Esophagus muscularis mucosa (tissue), 4 donors: ENCODE data around the gene DOC2A. TPM values are rescaled to one million over a fixed set of nuclear protein-coding genes. Genes with fewer than 3 reads are reported as not detected.

ENCODE experiments used
- DNase-seq: peaks from one replicate; pipeline ENCODE4 v3.0.0-alpha.2; 2017; ENCODE audit errors: extremely low spot score
- H3K27ac ChIP-seq, 4 donors: fragments of 200-600 bp; sonication (generic); replicated peaks in 1 of 4; 1 replicate in 3 of 4; 2 replicates in 1 of 4; pipeline ENCODE4 v1.5.1; 2016 to 2019; ENCODE audit warnings: mild to moderate bottlenecking in 1 of 4
- H3K27me3 ChIP-seq, 4 donors: fragments of 200-600 bp; sonication (generic); one replicate each; pipeline versions ENCODE4 v1.5.1 to v1.6.0; 2016 to 2019
- H3K36me3 ChIP-seq, 4 donors: fragments of 200-600 bp; sonication (generic); one replicate each; pipeline ENCODE4 v1.5.1; 2016 to 2019
- H3K4me1 ChIP-seq, 4 donors: fragments of 200-600 bp; sonication (generic); one replicate each; pipeline ENCODE4 v1.5.1; 2016 to 2019
- H3K4me3 ChIP-seq, 4 donors: fragments of 200-600 bp; sonication (generic); 1 replicate in 2 of 4; 2 replicates in 2 of 4; pipeline ENCODE4 v1.5.1; 2016 to 2019; ENCODE audit warnings: mild to moderate bottlenecking in 4 of 4, moderate library complexity in 1 of 4
- H3K9me3 ChIP-seq, 4 donors: fragments of 200-600 bp; sonication (generic); 1 replicate in 3 of 4; 2 replicates in 1 of 4; pipeline ENCODE4 v1.5.1; 2016 to 2019
- CTCF ChIP-seq, 3 experiments: fragments of 200-600 bp in 2 of 3; fragments of 450-650 bp in 1 of 3; sonication (generic) in 2 of 3; IDR thresholded peaks; one replicate each; pipeline ENCODE4 v1.5.1; 2017 to 2019; ENCODE audit warnings: antibody characterized with exemption in 3 of 3, mild to moderate bottlenecking in 2 of 3, moderate library complexity in 1 of 3
- EP300 ChIP-seq: sonication (generic); formaldehyde crosslinking; IDR thresholded peaks from one replicate; pipeline ENCODE4 v1.6.1; 2017; ENCODE audit warnings: antibody characterized with exemption
- POLR2A ChIP-seq: fragments of 450-650 bp; IDR thresholded peaks from one replicate; pipeline ENCODE4 v1.6.1; 2017; ENCODE audit warnings: antibody characterized with exemption, moderate library complexity, mild to moderate bottlenecking, low read depth
- POLR2AphosphoS5 ChIP-seq, 2 donors: sonication (generic); formaldehyde crosslinking; IDR thresholded peaks; one replicate each; pipeline ENCODE4 v1.6.1; 2017; ENCODE audit warnings: antibody characterized with exemption in 2 of 2
- WGBS: methylation state at CpG from one replicate; pipeline ENCODE4 v1.1.5; 2018; 5-methylcytosine and 5-hydroxymethylcytosine counted together
- intact Hi-C: fragments of 100-400 bp; cut with DNase I; formaldehyde crosslinking; loops from one replicate; pipeline ENCODE4 v1.15.1; 2023
- total RNA-seq, 4 donors: library from RNA; depleted of rRNA; stranded (reverse); fragments of >200 nt; gene quantifications; one replicate each; pipeline versions ENCODE4 v1.1.0 to v1.2.1, GENCODE V29; 2016

DOC2A gene
- total RNA-seq, 4 donors from 2014 or later = 0.50 to 0.83 TPM; not detected in 2

DNA sequence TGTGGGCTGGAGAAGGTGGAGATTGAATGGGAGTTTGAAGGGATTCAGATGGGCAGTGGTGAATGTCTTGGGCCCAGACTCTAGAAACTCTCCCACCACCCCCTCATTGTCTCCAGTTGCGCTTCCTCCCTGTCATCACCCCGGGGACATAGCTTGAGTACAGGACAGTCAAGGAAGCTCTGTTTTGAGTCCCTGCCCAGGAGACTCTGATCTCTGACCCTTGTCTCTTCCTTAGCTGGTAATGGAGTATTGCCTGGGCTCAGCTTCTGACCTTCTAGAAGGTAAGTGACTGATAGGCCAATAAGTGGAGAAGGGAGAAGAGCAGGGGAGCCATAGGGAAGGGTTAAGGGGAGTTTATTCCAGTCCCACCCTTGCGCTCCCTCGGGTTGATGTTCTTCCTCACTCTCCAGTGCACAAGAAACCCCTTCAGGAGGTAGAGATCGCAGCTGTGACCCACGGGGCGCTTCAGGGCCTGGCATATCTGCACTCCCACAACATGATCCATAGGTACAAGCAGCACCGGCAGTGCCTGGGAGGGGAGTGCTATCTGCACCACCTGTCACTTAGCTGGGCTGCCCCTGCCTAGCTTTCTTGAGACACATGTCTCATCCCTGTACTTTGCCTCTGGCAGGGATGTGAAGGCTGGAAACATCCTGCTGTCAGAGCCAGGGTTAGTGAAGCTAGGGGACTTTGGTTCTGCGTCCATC, 32.1 kb downstream of the DOC2A start:
- H3K4me1 ChIP-seq = peaks cover 36 to 48% (median 42%) of the 10 kb centered on the region in 4 donors
- no peak for TF ChIP-seq CTCF (IDR thresholded peaks at IDR 0.05)
- no peak for TF ChIP-seq EP300
- no peak for TF ChIP-seq POLR2A
- no peak for TF ChIP-seq POLR2AphosphoS5 (IDR thresholded peaks at IDR 0.05)
- peaks cover 57 to 64% (median 60%) of the 10 kb centered on the region in 4 donors for H3K36me3 ChIP-seq
- DNase-seq = no peak
- intact Hi-C loops = no loop called here
- no peak overlapping the region for H3K4me3 ChIP-seq
- H3K27me3 ChIP-seq = no peaks in the 10 kb centered on the region
- 90% methylated on average over 9 of the region's 9 CpGs for WGBS
- H3K9me3 ChIP-seq = no peaks in the 10 kb centered on the region
- H3K27ac ChIP-seq = no peak overlapping the region

GRCh38 chr16:29978081-29978480, 32.7 kb downstream of the DOC2A start:
- TF ChIP-seq EP300 (no peak), POLR2A (no peak), POLR2AphosphoS5 (IDR thresholded peaks at IDR 0.05) (no peak), CTCF (IDR thresholded peaks at IDR 0.05) (no peak)
- 96% methylated on average over 9 of the region's 9 CpGs for WGBS
- Histone ChIP-seq H3K27me3 (no peaks in the 10 kb centered on the region), H3K36me3 (peaks cover 52 to 57% (median 54%) of the 10 kb centered on the region in 4 donors), H3K4me1 (peaks cover 39 to 51% (median 44%) of the 10 kb centered on the region in 4 donors), H3K27ac (peak overlapping the region in 2 of 4 donors; percentile 58 to 88), H3K9me3 (no peaks in the 10 kb centered on the region), H3K4me3 (peak overlapping the region in 1 of 4 donors; percentile 24)
- intact Hi-C loops = no loop called here
- DNase-seq = no peak

- intact Hi-C loops = no loop called here
- WGBS = 72% methylated on average over 9 of the region's 9 CpGs
- no peak for TF ChIP-seq POLR2A
- TF ChIP-seq CTCF (IDR thresholded peaks at IDR 0.05) = no peak
- no peak for TF ChIP-seq POLR2AphosphoS5 (IDR thresholded peaks at IDR 0.05)
- no peak for TF ChIP-seq EP300
- no peaks in the 10 kb centered on the region for H3K9me3 ChIP-seq
- peaks cover 43 to 53% (median 47%) of the 10 kb centered on the region in 4 donors for H3K4me1 ChIP-seq
- DNase-seq = no peak
- peaks cover 44 to 49% (median 47%) of the 10 kb centered on the region in 4 donors for H3K36me3 ChIP-seq
- H3K4me3 ChIP-seq = peak overlapping the region; percentile 1 to 98 (median 74)
- H3K27me3 ChIP-seq = no peaks in the 10 kb centered on the region
- H3K27ac ChIP-seq = peak overlapping the region; percentile 30 to 93 (median 73)
Observed at GRCh38 chr16:29977063-29977825, 33.6 kb downstream of the DOC2A start.

DNA sequence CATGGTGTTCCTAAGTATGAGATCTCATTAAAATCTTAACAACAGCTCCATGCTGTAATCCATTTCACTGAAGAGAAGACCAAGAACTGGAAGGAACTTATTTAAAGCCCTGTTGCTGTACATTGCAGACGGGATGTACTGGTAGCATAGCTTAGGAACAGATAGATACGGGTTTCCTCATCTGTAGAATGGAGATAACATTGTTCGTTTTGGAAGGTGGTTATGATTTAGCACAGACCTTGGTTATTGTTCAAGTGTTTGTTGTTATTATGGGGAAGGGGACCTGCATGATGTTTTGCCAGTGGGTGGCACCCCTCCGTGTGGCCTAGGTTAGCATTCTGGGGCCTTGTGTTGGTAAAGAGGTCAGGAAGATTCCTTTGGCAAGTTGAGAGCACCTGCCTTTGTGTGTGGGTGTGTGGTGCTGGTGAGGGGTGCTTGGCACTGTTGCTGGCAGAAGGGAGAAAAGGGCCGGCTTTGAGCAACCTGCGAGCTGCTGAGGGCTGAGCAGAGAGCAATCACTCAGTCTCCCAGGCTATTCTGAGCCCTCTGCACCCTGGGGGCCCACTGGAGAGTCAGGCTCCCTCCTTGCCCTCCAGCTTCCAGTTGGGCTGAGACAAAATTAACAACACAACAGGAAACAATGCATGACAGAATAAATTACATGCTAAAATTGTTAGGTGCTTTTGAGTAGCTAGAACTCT, 34.9 kb downstream of the DOC2A start:
- intact Hi-C loops = no loop called here
- DNase-seq = no peak

GRCh38 chr16:29975134-29975538, 35.7 kb downstream of the DOC2A start:
- Histone ChIP-seq H3K27ac (peak overlapping the region; percentile 50 to 93 (median 90)), H3K4me3 (peak overlapping the region; percentile 64 to 98 (median 81)), H3K36me3 (peaks cover 23 to 46% (median 39%) of the 10 kb centered on the region in 4 donors), H3K27me3 (no peaks in the 10 kb centered on the region), H3K9me3 (no peaks in the 10 kb centered on the region), H3K4me1 (peaks cover 43 to 53% (median 47%) of the 10 kb centered on the region in 4 donors)
- intact Hi-C loops = no loop called here
- DNase-seq = no peak
- whole genome bisulfite sequencing = 56% methylated on average over 5 of the region's 5 CpGs
- no peak for TF ChIP-seq EP300
- TF ChIP-seq POLR2AphosphoS5 (IDR thresholded peaks at IDR 0.05) = no peak
- no peak for TF ChIP-seq POLR2A
- TF ChIP-seq CTCF (IDR thresholded peaks at IDR 0.05) = no peak

More for the DNA sequence above, 34.9 kb downstream of the DOC2A start:
- Histone ChIP-seq H3K9me3 (no peaks in the 10 kb centered on the region), H3K27me3 (no peaks in the 10 kb centered on the region), H3K4me1 (peaks cover 43 to 53% (median 47%) of the 10 kb centered on the region in 4 donors), H3K4me3 (peak overlapping the region; percentile 64 to 98 (median 81)), H3K36me3 (peaks cover 31 to 48% (median 41%) of the 10 kb centered on the region in 4 donors), H3K27ac (peak overlapping the region; percentile 56 to 93 (median 90))
- 15% methylated on average over 6 of the region's 6 CpGs for WGBS
- no peak for TF ChIP-seq EP300
